ENCODE data around the gene SLC2A6.

SLC2A6 gene

GRCh38 chr9:133430244-133430643 lies 48.7 kb downstream of the SLC2A6 start:
- DNase-seq: no peak

DNA sequence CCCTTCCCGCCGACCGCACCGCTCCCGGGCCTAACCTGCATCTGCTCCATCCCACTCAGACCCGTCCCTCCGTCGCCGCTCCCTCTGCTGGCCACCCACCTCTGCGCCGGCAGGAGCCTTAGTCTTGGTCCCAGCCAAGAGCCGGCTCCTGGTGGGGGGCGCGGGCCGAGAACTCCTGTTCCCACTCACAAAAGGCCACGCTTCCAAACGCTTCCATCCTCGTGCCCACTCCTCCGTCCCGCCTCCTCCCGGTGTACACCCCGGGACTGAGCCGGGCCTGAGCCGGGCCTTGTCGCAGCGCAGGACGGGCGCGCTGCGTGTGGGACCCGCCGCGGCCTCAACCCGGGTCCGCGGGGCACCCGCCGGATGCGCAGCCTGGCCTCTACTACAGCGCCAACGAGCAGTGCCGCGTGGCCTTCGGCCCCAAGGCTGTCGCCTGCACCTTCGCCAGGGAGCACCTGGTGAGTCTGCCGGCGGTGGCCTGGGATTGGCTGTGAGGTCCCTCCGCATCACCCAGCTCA lies 49.2 kb downstream of the SLC2A6 start:
- DNase-seq: no peak

GRCh38 chr9:133429214-133429613 lies 49.7 kb downstream of the SLC2A6 start:
- DNase-seq: no peak

DNA sequence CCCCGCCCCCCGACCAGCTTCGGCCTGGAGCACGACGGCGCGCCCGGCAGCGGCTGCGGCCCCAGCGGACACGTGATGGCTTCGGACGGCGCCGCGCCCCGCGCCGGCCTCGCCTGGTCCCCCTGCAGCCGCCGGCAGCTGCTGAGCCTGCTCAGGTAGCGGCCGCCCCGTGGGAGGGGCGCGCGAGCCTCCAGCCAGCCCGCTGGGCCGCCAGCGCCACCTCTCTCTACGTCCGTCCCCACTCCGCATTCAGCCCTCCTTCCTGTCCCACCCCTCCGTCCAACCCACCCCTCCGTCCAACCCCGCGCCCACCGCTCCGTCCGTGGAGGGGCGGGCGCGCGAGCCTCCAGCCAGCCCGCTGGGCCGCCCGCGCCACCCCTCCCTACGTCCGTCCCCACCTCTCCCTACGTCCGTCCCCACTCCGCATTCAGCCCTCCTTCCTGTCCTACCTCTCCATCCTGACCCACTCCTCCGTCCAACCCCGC lies 50.2 kb downstream of the SLC2A6 start:
- no peak for DNase-seq

DNA sequence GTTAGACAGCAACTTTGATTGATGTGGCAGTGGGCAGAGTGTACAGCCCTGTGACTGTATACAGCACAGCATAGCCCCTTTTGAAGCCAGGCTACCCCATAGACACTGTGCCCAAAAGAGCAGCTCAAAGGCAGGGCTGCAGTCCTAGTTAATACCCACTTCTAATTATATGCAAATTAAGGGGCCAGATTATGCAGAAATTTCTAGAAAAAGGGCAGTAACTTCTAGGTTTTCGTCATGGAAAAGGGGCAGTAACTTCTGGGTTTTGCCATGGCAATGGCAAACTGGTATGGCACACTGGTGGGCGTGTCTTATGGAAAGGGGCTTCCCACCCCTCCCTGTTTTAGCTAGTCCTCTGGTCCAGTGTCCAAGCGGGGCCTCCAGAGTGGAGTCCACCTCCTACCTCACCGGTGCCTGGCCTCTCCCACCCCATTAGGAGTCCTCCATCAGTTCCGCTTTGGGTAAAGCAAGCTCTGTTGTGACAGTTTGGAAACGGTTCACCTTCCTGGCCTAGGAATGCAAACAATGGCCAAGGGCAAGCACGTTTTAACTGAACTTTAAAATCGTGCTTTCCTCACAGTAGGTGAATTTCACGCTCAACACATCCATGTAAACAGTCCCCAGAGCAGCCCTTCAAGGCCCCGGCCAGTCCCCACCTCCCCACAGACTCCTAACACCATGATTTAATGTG lies 51.1 kb downstream of the SLC2A6 start:
- DNase-seq: no peak

- DNase-seq: no peak
Measured at GRCh38 chr9:133426011-133426410, 52.9 kb downstream of the SLC2A6 start.

DNA sequence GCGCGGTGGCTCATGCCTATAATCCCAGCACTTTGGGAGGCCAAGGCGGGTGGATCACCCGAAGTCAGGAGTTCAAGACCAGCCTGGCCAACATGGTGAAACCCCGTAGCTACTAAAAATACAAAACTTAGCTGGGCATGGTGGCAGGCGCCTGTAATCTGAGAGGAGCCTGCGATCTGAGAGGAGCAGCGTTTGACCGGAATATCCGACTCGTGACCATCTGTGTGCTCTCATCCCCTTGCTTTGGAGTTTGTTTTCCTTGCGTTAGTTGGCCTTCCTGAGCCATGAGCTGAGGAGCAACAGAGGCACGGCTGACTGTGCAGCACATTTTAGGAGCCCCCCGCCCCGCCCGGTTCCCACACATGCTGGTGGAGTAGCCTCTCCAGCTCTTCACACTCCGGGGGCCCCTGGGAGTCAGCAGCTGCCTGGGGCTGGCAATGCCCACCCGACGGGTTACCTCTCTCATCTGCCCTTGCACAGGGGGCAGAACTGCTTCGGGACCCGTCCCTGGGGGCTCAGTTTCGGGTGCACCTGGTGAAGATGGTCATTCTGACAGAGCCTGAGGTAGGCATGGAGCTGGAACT lies 53.8 kb downstream of the SLC2A6 start:
- no peak for DNase-seq

DNA sequence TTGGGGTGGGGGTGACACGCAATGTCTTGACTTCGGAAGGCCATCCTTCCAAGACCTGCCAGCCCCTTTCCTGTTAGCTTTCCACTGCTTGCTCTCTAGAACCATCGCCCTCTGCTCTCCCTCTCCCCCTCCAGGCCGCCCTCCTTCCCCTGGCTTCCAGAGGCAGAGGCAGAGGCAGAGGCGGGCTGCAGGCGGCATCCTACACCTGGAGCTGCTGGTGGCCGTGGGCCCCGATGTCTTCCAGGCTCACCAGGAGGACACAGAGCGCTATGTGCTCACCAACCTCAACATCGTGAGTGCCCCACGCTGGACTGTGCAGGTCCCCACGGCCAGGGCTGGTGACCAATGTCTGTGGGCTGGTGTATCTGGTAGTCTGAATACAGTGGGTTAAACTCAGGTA lies 54.7 kb downstream of the SLC2A6 start:
- DNase-seq: no peak

DNA sequence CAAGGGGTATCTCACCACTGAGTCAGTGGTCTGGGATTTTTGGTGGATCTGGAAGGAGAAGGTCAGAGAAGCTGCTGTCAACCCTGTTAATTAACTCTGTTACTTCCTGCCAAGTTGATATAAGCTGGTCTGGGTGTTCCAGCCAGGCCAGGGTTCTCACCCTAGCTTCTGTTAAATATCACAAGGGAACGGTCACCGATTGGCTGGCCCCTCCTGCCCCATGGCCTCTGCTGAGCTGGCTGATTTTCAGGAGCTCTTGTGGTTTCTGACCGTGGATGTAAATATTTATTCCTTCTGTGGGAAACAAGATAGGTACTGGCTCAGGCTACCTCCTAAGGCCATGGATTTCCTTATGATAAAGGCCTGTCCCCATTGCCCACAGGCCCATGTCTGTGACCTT lies 55.7 kb downstream of the SLC2A6 start:
- DNase-seq: no peak

DNA sequence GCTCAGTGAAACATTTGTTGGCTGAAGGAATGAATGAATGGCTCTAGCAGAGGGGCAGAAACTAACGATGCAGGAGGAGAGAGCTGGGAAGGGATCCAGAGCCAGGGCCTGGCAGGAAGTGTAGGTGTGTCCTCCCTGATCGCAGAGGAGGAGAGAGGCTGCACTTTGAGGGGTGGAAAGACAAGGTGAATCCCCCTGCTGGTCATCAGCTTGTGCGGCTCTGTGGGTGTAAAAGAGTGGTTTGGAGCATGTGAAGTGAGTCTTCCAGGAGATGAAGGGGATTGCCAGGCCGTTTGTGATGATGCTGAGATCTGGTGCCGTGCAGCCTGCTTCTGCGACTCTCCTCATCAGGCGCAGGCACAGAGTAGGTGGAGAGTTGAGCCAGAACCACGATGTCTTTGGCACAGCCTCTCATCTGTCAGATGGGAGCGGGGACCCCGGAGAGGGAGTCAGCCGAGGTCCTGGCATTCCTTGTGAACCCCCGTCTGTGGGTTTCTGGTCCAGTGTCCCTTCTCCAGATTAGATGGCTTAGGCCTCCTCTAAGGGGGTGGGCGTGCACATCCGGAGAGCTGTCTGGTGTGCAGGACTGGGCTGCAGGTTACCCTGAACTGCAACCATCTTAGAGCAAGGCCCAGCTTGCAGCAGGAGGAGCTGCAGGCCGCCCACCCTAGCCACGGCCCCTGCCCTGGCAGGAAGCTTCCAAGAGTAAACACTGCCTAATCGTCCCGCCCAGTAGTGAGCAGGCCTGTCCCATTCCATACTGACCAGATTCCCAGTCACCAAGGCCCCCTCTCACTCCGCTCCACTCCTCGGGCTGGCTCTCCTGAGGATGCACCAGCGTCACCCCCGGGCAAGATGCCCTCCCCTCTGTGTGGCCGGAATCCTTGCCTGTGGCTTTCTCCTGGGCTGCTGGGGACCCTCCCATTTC lies 57.0 kb downstream of the SLC2A6 start, which contains the start of gene ADAMTS13:
Gene ADAMTS13, plus strand, starts transcription at position 753 of the 928 bp plus-strand sequence. Its CDS starts 77 bp downstream, at position 830.
- no peak for DNase-seq

Data from GOT3 (cell line).